Fibroblast of mammary gland (primary cell): ENCODE measurements around the gene DYNLRB2.

Experiments used
- DNase-seq: peaks from one replicate; pipeline ENCODE4 v3.0.0-alpha.2; 2010; ENCODE audit warnings: low read depth
- H3K4me3 ChIP-seq: 2 replicates; pipeline ENCODE4 v1.5.1; 2011; ENCODE audit warnings: low read depth, mild to moderate bottlenecking, low read length, moderate library complexity; ENCODE audit not compliant: control insufficient read depth
- TF ChIP-seq, protein P1 (sequence below): conservative IDR thresholded peaks from 2 replicates; pipeline ENCODE4 v1.5.1; 2011; ENCODE audit warnings: low read depth, low read length, inconsistent platforms; ENCODE audit not compliant: control insufficient read depth, insufficient read depth

Gene DYNLRB2

DNA sequence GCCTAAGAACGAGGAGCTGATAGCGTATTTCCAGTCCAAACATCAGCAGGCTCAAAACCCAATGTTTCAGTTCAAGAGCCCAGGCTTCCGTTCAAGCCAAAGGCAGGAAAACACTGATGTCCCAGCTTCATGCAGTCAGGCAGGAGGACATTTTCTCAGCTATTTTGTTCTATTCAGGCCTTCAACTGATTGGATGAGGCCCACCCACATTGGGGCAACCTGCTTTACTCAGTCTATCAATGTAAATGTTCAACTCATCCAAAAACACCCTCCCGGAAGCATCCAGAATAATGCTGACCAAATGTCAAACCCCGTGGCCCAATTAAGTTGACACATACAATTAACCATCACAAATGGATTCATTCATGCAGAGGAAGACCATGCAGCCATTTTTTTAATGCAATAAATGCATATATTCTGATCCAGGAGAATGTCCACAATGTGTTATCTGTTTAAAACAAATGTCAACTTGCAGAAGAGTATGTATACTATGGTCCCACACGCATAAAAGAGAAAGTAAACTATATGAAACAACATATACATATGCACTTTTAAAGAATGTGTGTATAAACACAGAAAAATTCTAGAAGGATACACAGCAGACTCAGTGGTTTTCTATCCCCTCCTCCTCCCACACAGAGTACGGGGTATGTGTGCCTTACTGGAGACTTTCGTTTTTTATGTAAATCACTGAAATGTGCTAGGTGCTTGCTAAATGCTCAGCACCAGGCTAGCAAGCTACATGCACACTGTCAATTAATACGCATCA lies 28.8 kb upstream of the DYNLRB2 start:
- H3K4me3 ChIP-seq: no peak overlapping the region
- TF ChIP-seq, protein P1, sequence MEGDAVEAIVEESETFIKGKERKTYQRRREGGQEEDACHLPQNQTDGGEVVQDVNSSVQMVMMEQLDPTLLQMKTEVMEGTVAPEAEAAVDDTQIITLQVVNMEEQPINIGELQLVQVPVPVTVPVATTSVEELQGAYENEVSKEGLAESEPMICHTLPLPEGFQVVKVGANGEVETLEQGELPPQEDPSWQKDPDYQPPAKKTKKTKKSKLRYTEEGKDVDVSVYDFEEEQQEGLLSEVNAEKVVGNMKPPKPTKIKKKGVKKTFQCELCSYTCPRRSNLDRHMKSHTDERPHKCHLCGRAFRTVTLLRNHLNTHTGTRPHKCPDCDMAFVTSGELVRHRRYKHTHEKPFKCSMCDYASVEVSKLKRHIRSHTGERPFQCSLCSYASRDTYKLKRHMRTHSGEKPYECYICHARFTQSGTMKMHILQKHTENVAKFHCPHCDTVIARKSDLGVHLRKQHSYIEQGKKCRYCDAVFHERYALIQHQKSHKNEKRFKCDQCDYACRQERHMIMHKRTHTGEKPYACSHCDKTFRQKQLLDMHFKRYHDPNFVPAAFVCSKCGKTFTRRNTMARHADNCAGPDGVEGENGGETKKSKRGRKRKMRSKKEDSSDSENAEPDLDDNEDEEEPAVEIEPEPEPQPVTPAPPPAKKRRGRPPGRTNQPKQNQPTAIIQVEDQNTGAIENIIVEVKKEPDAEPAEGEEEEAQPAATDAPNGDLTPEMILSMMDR: no peak
- DNase-seq: no peak

DNA sequence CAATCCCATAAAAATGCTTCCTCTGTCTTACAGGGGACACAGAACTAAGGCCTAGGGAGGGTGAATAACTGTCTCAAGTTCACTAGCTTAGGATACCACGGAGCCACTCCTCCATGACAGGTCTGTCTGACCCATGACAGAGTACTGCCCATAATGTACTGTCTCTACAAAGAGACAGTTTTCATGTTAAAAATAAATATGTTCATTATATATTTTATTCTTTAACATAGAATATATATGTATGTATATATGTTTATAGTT lies 28.3 kb upstream of the DYNLRB2 start:
- TF ChIP-seq, protein P1: no peak
- DNase-seq: no peak

DNA sequence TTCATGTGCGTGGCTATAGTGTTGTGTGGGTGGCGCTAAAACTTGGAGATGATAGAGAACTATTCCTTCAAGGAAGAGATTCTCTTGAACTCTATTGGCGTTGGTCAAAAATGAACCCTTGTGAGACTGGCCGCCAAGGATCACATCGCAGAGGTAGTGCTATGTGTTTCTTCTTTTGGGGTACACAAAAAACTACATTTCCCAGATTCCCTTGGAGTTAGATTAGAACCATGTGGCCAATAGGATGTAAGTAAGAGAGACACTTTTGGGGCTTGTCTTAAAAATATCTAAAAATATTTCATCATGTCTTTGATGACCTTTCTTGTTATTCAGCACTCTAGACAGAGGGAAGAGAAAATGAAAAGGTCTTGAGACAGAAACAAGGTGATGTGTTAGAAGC lies 25.4 kb upstream of the DYNLRB2 start:
- TF ChIP-seq, protein P1: no peak
- no peak overlapping the region for H3K4me3 ChIP-seq
- no peak for DNase-seq

More for the DNA sequence above, 28.3 kb upstream of the DYNLRB2 start:
- H3K4me3 ChIP-seq: no peak overlapping the region

DNA sequence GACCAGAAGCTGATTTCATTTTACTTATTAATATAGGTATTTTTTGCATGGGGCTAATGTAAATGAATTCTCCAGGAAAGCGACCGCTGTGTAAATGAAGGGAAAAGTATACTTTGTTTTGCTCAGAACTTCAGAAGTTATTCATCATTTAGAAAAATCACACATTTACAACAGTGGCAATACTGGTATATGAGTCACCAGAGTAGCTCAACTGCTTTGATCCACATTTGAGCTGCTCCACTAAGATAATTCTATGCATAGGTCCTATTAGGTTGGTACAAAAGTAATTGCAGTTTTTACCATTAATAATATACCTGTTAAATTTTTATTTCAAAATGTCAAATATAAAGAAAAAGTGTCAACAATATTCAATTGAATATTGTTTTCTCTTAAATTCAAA lies 22.9 kb upstream of the DYNLRB2 start:
- no peak for DNase-seq
- TF ChIP-seq, protein P1: no peak
- no peak overlapping the region for H3K4me3 ChIP-seq

DNA sequence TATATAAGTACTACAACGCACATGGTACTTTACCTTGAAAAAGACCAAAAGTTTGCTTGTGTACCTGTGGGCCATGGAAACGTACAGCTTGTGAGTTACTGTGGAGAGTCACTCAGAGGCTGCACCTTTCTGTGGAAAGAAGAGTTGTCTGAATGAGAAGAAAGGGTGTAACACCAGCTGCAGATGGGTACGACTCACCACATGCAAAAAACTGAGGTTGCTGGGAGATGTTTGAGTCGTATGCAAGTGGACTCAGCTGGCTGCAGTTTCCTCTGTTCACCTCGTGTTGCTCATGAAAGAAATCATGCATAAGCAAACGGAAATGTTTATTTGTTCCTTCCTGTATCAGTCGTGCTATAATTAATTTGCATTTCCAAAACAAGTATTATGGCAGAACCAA lies 22.4 kb upstream of the DYNLRB2 start:
- no peak overlapping the region for H3K4me3 ChIP-seq
- peak; percentile 31 for DNase-seq
- TF ChIP-seq, protein P1: no peak

DNA sequence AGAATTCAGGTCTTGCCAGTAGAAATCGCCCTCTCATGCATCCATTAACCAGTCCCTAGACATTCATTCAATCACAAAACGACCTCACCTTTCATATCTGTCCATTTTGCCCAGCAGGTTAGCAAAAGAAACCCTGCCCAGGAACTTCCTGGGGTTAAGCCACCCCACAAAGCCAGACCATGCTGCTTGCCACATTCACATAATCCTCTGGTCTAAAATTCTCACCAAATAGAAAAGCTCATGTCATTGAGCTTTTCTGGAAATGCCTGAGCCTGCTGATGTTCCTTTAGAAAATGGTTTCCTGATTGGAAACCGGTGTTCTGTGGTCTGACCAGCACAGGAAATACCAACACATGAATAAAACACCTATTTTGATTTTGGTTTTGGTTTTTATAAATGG lies 21.6 kb upstream of the DYNLRB2 start:
- TF ChIP-seq, protein P1: no peak
- H3K4me3 ChIP-seq: no peak overlapping the region
- DNase-seq: no peak

DNA sequence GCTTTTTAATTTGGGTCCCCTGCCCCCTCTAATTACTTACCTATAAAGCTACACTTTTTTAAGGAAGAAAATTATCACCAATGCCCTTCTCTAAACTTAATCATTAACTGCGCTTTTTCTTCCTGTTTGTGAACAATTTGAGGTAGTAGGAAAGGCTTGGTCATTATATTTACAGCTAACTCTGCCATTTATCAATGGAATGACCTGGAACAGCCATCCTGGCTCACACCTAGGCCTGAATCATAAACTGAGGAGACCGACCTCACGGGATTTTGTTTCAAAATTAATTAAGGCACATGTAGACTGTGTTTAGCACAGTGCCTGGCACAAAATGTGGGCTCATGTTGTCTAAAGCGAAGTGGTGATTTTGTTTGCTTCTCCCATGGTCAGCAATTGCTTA lies 15.4 kb upstream of the DYNLRB2 start:
- TF ChIP-seq, protein P1: no peak
- H3K4me3 ChIP-seq: no peak overlapping the region
- DNase-seq: no peak
